HepG2 (cell line): ENCODE data around the gene FXYD4. TPM values are rescaled to one million over a fixed set of nuclear protein-coding genes. Genes with fewer than 3 reads are reported as not detected.

Experiments used
- ATF1 ChIP-seq: IDR thresholded peaks from 2 replicates; pipeline ENCODE4 v1.6.1; 2016; ENCODE audit warnings: mild to moderate bottlenecking, control low read depth
- ISX ChIP-seq: sonication (generic); formaldehyde crosslinking; conservative IDR thresholded peaks from 2 replicates; pipeline ENCODE4 v1.5.0; 2020; ENCODE audit warnings: missing genetic modification reagents
- KLF11 ChIP-seq: IDR thresholded peaks from 2 replicates; pipeline ENCODE4 v1.6.1; 2016; ENCODE audit warnings: missing compliant biosample characterization
- SP5 ChIP-seq: IDR thresholded peaks from 2 replicates; pipeline ENCODE4 v1.6.1; 2016; ENCODE audit warnings: low read depth, borderline replicate concordance
- TAF1 ChIP-seq: sonication (generic); formaldehyde crosslinking; IDR thresholded peaks from 2 replicates; pipeline ENCODE4 v1.4.0; 2020; ENCODE audit warnings: missing genetic modification reagents
- ZNF121 ChIP-seq: sonication (generic); formaldehyde crosslinking; IDR thresholded peaks from 2 replicates; pipeline ENCODE4 v1.5.0; 2020; ENCODE audit warnings: mild to moderate bottlenecking, missing genetic modification reagents
- ZNF251 ChIP-seq: sonication (generic); formaldehyde crosslinking; IDR thresholded peaks from 2 replicates; pipeline ENCODE4 v1.9.0; 2021; ENCODE audit warnings: mild to moderate bottlenecking, missing genetic modification reagents
- ZNF737 ChIP-seq: sonication (generic); formaldehyde crosslinking; IDR thresholded peaks from 2 replicates; pipeline ENCODE4 v1.5.0; 2020; ENCODE audit warnings: missing genetic modification reagents, mild to moderate bottlenecking, borderline replicate concordance
- ZSCAN20 ChIP-seq: sonication (generic); formaldehyde crosslinking; IDR thresholded peaks from 2 replicates; pipeline ENCODE4 v1.4.0; 2020; ENCODE audit warnings: missing genetic modification reagents, mild to moderate bottlenecking, borderline replicate concordance
- polyA plus RNA-seq, 8 experiments: library from polyadenylated mRNA; depleted of rRNA in 3 of 8; stranded (reverse) in 7 of 8; unstranded in 1 of 8; fragments of >200 nt; fragmentation: Illumina TruSeq in 4 of 8; extraction: Trizol in 4 of 8; gene quantifications; 2 replicates each; pipeline versions ENCODE4 v1.2.1 to v1.2.3, GENCODE V29; 2011 to 2016; ENCODE audit warnings: low read depth in 4 of 8, missing spikeins in 1 of 8, mixed read lengths in 1 of 8; ENCODE audit not compliant: insufficient read depth in 1 of 8
- total RNA-seq, 5 experiments: library from RNA; depleted of rRNA; stranded (reverse); fragments of >200 nt; fragmentation: Illumina TruSeq; extraction: Trizol; gene quantifications; 2 replicates each; pipeline ENCODE4 v1.2.3, GENCODE V29; 2016; ENCODE audit warnings: low read depth in 1 of 5
- TF ChIP-seq, protein P1 (sequence below): sonication (generic); formaldehyde crosslinking; IDR thresholded peaks from 2 replicates; pipeline ENCODE4 v1.5.1; 2020; ENCODE audit warnings: mild to moderate bottlenecking, missing genetic modification reagents, borderline replicate concordance
- TF ChIP-seq, protein P2 (sequence below): sonication (generic); formaldehyde crosslinking; IDR thresholded peaks from 2 replicates; pipeline ENCODE4 v1.8.0; 2022; ENCODE audit warnings: missing genetic modification reagents, mild to moderate bottlenecking, moderate library complexity, borderline replicate concordance
- TF ChIP-seq, protein P3 (sequence below): sonication (generic); formaldehyde crosslinking; IDR thresholded peaks from 2 replicates; pipeline ENCODE4 v1.5.0; 2020; ENCODE audit warnings: mild to moderate bottlenecking, missing genetic modification reagents, borderline replicate concordance
- TF ChIP-seq, protein P4 (sequence below): sonication (generic); formaldehyde crosslinking; IDR thresholded peaks from 2 replicates; pipeline ENCODE4 v1.5.1; 2020; ENCODE audit warnings: mild to moderate bottlenecking, missing genetic modification reagents, moderate library complexity

The FXYD4 gene
- total and polyA plus RNA-seq, 2 of the 13 experiments (the other 11 are each of a cell fraction or from before 2014, with no cell fraction given) = not detected

DNA sequence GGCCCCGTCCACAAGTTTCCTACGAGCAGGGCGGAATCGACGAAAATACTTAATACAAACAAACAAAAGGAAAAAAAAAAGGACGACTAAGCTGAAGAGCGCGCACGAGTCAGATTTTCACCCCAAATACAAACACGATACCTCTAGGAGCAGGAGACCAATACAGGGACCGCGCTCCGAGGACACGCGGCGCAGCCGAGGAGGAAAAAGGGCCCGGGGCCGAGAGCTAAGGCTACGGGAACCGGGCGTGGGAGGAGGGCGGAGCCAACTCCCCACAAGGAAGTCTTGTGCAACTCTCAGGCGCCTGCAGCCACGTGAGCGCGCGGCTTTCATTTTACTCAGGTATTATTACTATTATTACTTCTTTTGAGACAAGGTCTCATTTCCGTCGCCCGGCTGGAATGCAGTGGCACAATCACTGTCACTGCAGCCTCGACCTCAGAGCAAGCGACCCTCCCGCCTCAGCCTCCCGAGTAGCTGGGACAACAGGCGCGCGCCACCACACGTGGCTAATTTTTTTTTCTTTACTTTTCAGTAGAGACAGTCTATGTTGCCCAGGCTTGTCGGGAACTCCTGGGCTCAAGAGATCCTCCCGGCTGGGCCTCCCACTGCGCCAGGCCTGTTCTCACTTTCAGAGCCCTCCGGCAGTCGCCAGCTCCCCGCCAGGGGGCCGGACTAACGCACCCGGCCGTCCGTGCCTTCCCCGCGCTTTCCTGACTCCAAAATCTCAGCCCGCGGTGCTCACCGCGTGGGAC is 36.3 kb downstream of the FXYD4 start (continued):
- TF ChIP-seq, protein P1, sequence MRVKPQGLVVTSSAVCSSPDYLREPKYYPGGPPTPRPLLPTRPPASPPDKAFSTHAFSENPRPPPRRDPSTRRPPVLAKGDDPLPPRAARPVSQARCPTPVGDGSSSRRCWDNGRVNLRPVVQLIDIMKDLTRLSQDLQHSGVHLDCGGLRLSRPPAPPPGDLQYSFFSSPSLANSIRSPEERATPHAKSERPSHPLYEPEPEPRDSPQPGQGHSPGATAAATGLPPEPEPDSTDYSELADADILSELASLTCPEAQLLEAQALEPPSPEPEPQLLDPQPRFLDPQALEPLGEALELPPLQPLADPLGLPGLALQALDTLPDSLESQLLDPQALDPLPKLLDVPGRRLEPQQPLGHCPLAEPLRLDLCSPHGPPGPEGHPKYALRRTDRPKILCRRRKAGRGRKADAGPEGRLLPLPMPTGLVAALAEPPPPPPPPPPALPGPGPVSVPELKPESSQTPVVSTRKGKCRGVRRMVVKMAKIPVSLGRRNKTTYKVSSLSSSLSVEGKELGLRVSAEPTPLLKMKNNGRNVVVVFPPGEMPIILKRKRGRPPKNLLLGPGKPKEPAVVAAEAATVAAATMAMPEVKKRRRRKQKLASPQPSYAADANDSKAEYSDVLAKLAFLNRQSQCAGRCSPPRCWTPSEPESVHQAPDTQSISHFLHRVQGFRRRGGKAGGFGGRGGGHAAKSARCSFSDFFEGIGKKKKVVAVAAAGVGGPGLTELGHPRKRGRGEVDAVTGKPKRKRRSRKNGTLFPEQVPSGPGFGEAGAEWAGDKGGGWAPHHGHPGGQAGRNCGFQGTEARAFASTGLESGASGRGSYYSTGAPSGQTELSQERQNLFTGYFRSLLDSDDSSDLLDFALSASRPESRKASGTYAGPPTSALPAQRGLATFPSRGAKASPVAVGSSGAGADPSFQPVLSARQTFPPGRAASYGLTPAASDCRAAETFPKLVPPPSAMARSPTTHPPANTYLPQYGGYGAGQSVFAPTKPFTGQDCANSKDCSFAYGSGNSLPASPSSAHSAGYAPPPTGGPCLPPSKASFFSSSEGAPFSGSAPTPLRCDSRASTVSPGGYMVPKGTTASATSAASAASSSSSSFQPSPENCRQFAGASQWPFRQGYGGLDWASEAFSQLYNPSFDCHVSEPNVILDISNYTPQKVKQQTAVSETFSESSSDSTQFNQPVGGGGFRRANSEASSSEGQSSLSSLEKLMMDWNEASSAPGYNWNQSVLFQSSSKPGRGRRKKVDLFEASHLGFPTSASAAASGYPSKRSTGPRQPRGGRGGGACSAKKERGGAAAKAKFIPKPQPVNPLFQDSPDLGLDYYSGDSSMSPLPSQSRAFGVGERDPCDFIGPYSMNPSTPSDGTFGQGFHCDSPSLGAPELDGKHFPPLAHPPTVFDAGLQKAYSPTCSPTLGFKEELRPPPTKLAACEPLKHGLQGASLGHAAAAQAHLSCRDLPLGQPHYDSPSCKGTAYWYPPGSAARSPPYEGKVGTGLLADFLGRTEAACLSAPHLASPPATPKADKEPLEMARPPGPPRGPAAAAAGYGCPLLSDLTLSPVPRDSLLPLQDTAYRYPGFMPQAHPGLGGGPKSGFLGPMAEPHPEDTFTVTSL (CRISPR knock-in tag) = 0 out of 2 replicates have a peak, but pooled peaks have one; percentile 26
- TF ChIP-seq, protein P2, sequence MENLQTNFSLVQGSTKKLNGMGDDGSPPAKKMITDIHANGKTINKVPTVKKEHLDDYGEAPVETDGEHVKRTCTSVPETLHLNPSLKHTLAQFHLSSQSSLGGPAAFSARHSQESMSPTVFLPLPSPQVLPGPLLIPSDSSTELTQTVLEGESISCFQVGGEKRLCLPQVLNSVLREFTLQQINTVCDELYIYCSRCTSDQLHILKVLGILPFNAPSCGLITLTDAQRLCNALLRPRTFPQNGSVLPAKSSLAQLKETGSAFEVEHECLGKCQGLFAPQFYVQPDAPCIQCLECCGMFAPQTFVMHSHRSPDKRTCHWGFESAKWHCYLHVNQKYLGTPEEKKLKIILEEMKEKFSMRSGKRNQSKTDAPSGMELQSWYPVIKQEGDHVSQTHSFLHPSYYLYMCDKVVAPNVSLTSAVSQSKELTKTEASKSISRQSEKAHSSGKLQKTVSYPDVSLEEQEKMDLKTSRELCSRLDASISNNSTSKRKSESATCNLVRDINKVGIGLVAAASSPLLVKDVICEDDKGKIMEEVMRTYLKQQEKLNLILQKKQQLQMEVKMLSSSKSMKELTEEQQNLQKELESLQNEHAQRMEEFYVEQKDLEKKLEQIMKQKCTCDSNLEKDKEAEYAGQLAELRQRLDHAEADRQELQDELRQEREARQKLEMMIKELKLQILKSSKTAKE = peak; percentile 48; the same call in 1 of the 2 replicates
- no peak for TF ChIP-seq ATF1 (CRISPR knock-in tag)
- TF ChIP-seq ZNF121 (CRISPR knock-in tag) = 0 out of 2 replicates have a peak, but pooled peaks have one; percentile 22
- TF ChIP-seq KLF11 (CRISPR knock-in tag) = 0 out of 2 replicates have a peak, but pooled peaks have one; percentile 45
- peak; percentile 86 for TF ChIP-seq TAF1 (CRISPR knock-in tag)
- TF ChIP-seq ZSCAN20 (CRISPR knock-in tag) = peak; percentile 65; the same call in 1 of the 2 replicates
- TF ChIP-seq, protein P3, sequence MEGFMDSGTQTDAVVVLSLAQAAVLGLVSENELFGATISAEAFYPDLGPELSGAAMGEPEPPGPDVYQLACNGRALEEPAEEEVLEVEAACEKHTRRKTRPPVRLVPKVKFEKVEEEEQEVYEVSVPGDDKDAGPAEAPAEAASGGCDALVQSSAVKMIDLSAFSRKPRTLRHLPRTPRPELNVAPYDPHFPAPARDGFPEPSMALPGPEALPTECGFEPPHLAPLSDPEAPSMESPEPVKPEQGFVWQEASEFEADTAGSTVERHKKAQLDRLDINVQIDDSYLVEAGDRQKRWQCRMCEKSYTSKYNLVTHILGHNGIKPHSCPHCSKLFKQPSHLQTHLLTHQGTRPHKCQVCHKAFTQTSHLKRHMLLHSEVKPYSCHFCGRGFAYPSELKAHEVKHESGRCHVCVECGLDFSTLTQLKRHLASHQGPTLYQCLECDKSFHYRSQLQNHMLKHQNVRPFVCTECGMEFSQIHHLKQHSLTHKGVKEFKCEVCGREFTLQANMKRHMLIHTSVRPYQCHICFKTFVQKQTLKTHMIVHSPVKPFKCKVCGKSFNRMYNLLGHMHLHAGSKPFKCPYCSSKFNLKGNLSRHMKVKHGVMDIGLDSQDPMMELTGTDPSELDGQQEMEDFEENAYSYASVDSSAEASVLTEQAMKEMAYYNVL (CRISPR knock-in tag) = no peak
- TF ChIP-seq, protein P4, sequence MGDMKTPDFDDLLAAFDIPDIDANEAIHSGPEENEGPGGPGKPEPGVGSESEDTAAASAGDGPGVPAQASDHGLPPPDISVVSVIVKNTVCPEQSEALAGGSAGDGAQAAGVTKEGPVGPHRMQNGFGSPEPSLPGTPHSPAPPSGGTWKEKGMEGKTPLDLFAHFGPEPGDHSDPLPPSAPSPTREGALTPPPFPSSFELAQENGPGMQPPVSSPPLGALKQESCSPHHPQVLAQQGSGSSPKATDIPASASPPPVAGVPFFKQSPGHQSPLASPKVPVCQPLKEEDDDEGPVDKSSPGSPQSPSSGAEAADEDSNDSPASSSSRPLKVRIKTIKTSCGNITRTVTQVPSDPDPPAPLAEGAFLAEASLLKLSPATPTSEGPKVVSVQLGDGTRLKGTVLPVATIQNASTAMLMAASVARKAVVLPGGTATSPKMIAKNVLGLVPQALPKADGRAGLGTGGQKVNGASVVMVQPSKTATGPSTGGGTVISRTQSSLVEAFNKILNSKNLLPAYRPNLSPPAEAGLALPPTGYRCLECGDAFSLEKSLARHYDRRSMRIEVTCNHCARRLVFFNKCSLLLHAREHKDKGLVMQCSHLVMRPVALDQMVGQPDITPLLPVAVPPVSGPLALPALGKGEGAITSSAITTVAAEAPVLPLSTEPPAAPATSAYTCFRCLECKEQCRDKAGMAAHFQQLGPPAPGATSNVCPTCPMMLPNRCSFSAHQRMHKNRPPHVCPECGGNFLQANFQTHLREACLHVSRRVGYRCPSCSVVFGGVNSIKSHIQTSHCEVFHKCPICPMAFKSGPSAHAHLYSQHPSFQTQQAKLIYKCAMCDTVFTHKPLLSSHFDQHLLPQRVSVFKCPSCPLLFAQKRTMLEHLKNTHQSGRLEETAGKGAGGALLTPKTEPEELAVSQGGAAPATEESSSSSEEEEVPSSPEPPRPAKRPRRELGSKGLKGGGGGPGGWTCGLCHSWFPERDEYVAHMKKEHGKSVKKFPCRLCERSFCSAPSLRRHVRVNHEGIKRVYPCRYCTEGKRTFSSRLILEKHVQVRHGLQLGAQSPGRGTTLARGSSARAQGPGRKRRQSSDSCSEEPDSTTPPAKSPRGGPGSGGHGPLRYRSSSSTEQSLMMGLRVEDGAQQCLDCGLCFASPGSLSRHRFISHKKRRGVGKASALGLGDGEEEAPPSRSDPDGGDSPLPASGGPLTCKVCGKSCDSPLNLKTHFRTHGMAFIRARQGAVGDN (CRISPR knock-in tag) = peak; percentile 75
- TF ChIP-seq ZNF737 = no peak
- TF ChIP-seq ISX (CRISPR knock-in tag) = 0 out of 2 replicates have a peak, but pooled peaks have one; percentile 72
- no peak for TF ChIP-seq ZNF251 (CRISPR knock-in tag)
- TF ChIP-seq SP5 = peak; percentile 79
